GM19324 (cell line): ENCODE data around the gene ANO2.
"Not testable (repeated sequence)": the region's sequence is repeated elsewhere in the genome, so short reads cannot be mapped to it uniquely, and the experiment has no call there.

Source experiments
- ATAC-seq: cut with Tn5 transposase; IDR thresholded peaks from one replicate; pipeline ENCODE4 v1.9.1; 2021; ENCODE audit warnings: mild to moderate bottlenecking, moderate library complexity; ENCODE audit not compliant: unreplicated experiment, low FRiP score

ANO2 gene

GRCh38 chr12:5691943-5692342 lies 253.1 kb downstream of the ANO2 start:
- no peak for ATAC-seq

GRCh38 chr12:5690240-5690639 lies 254.8 kb downstream of the ANO2 start:
- ATAC-seq, result no peak

- no peak for ATAC-seq
These were observed 255.3 kb downstream of the ANO2 start for GRCh38 chr12:5689773-5690172.

GRCh38 chr12:5688226-5688625 lies 256.8 kb downstream of the ANO2 start:
- ATAC-seq, result no peak

- ATAC-seq, result no peak
These were observed 259.1 kb downstream of the ANO2 start for GRCh38 chr12:5685935-5686334.

- no peak for ATAC-seq
These were observed 260.1 kb downstream of the ANO2 start for GRCh38 chr12:5684989-5685388.

- no peak for ATAC-seq
These were observed 262.5 kb downstream of the ANO2 start for GRCh38 chr12:5682581-5682980.

GRCh38 chr12:5678176-5678575 lies 266.9 kb downstream of the ANO2 start:
- ATAC-seq, result no peak

GRCh38 chr12:5669624-5670023 lies 275.4 kb downstream of the ANO2 start:
- not testable (repeated sequence) for ATAC-seq

GRCh38 chr12:5665615-5666014 lies 279.4 kb downstream of the ANO2 start:
- no peak for ATAC-seq

GRCh38 chr12:5661811-5662210 lies 283.2 kb downstream of the ANO2 start:
- no peak for ATAC-seq

GRCh38 chr12:5660238-5660637 lies 284.8 kb downstream of the ANO2 start:
- no peak for ATAC-seq

- not testable (repeated sequence) for ATAC-seq
These were observed 286.6 kb downstream of the ANO2 start for GRCh38 chr12:5658339-5658941.

GRCh38 chr12:5656836-5657235 lies 288.2 kb downstream of the ANO2 start:
- no peak for ATAC-seq

GRCh38 chr12:5655120-5655519 lies 289.9 kb downstream of the ANO2 start:
- ATAC-seq, result no peak

GRCh38 chr12:5654019-5654418 lies 291.0 kb downstream of the ANO2 start:
- ATAC-seq, result no peak

- ATAC-seq, result no peak
These were observed 294.1 kb downstream of the ANO2 start for GRCh38 chr12:5650829-5651461.

- ATAC-seq, result no peak
These were observed 294.8 kb downstream of the ANO2 start for GRCh38 chr12:5650281-5650680.

GRCh38 chr12:5648692-5649359 lies 296.2 kb downstream of the ANO2 start:
- no peak for ATAC-seq

GRCh38 chr12:5643266-5643665 lies 301.8 kb downstream of the ANO2 start:
- no peak for ATAC-seq

GRCh38 chr12:5637698-5638097 lies 307.4 kb downstream of the ANO2 start:
- ATAC-seq, result no peak

GRCh38 chr12:5636907-5637306 lies 308.2 kb downstream of the ANO2 start:
- ATAC-seq, result no peak
